MM.1S (cell line): ENCODE measurements around the gene SPATA25.

Source experiments
- DNase-seq: peaks from one replicate; pipeline ENCODE4 v3.0.0-alpha.2; 2015
- H2AFZ ChIP-seq: fragments of 300-600 bp; sonication (generic); 2 replicates; pipeline ENCODE4 v1.6.0; 2016; ENCODE audit warnings: antibody characterized with exemption, low read length
- H3F3A ChIP-seq: fragments of 300-600 bp; sonication (generic); 2 replicates; pipeline ENCODE4 v1.6.1; 2016; ENCODE audit warnings: mild to moderate bottlenecking, antibody characterized with exemption, low read length, moderate library complexity, mixed read lengths; ENCODE audit not compliant: insufficient read depth
- H3K27ac ChIP-seq: fragments of 300-600 bp; sonication (generic); 2 replicates; pipeline ENCODE4 v1.5.1; 2016; ENCODE audit warnings: mild to moderate bottlenecking, low read length
- H3K27me3 ChIP-seq: fragments of 300-600 bp; sonication (generic); replicated peaks from 2 replicates; pipeline ENCODE4 v1.6.0; 2016; ENCODE audit warnings: low read length; ENCODE audit not compliant: insufficient read depth
- H3K36me3 ChIP-seq: fragments of 300-600 bp; sonication (generic); replicated peaks from 2 replicates; pipeline ENCODE4 v1.6.1; 2016; ENCODE audit warnings: mild to moderate bottlenecking, low read length, mixed read lengths; ENCODE audit not compliant: insufficient read depth
- H3K4me1 ChIP-seq: fragments of 300-600 bp; sonication (generic); 2 replicates; pipeline ENCODE4 v1.6.1; 2016; ENCODE audit warnings: low read length, mixed read lengths
- H3K4me2 ChIP-seq: fragments of 300-600 bp; sonication (generic); 2 replicates; pipeline ENCODE4 v1.6.0; 2016; ENCODE audit warnings: low read depth, low read length
- H3K4me3 ChIP-seq: fragments of 300-600 bp; sonication (generic); 2 replicates; pipeline ENCODE4 v1.5.1; 2016; ENCODE audit warnings: low read length, mixed read lengths
- H3K79me2 ChIP-seq: fragments of 300-600 bp; sonication (generic); 2 replicates; pipeline ENCODE4 v1.6.1; 2016; ENCODE audit warnings: mixed run types, low read length, mixed read lengths
- H3K9ac ChIP-seq: fragments of 300-600 bp; sonication (generic); 2 replicates; pipeline ENCODE4 v1.6.1; 2016; ENCODE audit warnings: low read length, mixed read lengths
- H3K9me2 ChIP-seq: fragments of 300-600 bp; sonication (generic); replicated peaks from 2 replicates; pipeline ENCODE4 v1.6.1; 2016; ENCODE audit warnings: mild to moderate bottlenecking, low read length, mixed read lengths; ENCODE audit not compliant: insufficient read depth
- H3K9me3 ChIP-seq: fragments of 300-600 bp; sonication (generic); replicated peaks from 2 replicates; pipeline ENCODE4 v1.6.1; 2016; ENCODE audit warnings: mild to moderate bottlenecking, low read length, mixed read lengths; ENCODE audit not compliant: insufficient read depth
- H4K20me1 ChIP-seq: fragments of 300-600 bp; sonication (generic); 2 replicates; pipeline ENCODE4 v1.6.1; 2016; ENCODE audit warnings: mild to moderate bottlenecking, low read length, moderate library complexity, mixed read lengths; ENCODE audit not compliant: insufficient read depth
- CTCF ChIP-seq: fragments of 300-600 bp; sonication (generic); IDR thresholded peaks from 2 replicates; pipeline ENCODE4 v1.5.1; 2016; ENCODE audit warnings: antibody characterized with exemption, low read length, mixed read lengths
- EZH2 ChIP-seq: fragments of 300-600 bp; sonication (generic); optimal IDR thresholded peaks from 2 replicates; pipeline ENCODE3; 2017; ENCODE audit warnings: low read depth, mild to moderate bottlenecking, antibody characterized with exemption, low read length, mixed read lengths
- EZH2phosphoT487 ChIP-seq: fragments of 300-600 bp; sonication (generic); IDR thresholded peaks from 2 replicates; pipeline ENCODE4 v1.6.1; 2018; ENCODE audit warnings: antibody characterized with exemption, low read length

SPATA25 gene

GRCh38 chr20:45842169-45842812 lies 45.1 kb downstream of the SPATA25 start:
- H3K27ac ChIP-seq, result no peak overlapping the region
- H3K4me2 ChIP-seq, result no peak overlapping the region
- no peaks in the 10 kb centered on the region for H3K27me3 ChIP-seq
- no peak for TF ChIP-seq CTCF
- no peak for TF ChIP-seq EZH2
- TF ChIP-seq EZH2phosphoT487, result no peak
- no peak overlapping the region for H3K9ac ChIP-seq
- no peaks in the 10 kb centered on the region for H3K9me2 ChIP-seq
- no peak overlapping the region for H2AFZ ChIP-seq
- H3K9me3 ChIP-seq, result no peaks in the 10 kb centered on the region
- H3F3A ChIP-seq, result no peaks in the 10 kb centered on the region
- no peaks in the 10 kb centered on the region for H3K36me3 ChIP-seq
- H3K79me2 ChIP-seq, result no peaks in the 10 kb centered on the region
- no peaks in the 10 kb centered on the region for H3K4me1 ChIP-seq
- no peak for DNase-seq
- H3K4me3 ChIP-seq, result no peak overlapping the region
- no peaks in the 10 kb centered on the region for H4K20me1 ChIP-seq

DNA sequence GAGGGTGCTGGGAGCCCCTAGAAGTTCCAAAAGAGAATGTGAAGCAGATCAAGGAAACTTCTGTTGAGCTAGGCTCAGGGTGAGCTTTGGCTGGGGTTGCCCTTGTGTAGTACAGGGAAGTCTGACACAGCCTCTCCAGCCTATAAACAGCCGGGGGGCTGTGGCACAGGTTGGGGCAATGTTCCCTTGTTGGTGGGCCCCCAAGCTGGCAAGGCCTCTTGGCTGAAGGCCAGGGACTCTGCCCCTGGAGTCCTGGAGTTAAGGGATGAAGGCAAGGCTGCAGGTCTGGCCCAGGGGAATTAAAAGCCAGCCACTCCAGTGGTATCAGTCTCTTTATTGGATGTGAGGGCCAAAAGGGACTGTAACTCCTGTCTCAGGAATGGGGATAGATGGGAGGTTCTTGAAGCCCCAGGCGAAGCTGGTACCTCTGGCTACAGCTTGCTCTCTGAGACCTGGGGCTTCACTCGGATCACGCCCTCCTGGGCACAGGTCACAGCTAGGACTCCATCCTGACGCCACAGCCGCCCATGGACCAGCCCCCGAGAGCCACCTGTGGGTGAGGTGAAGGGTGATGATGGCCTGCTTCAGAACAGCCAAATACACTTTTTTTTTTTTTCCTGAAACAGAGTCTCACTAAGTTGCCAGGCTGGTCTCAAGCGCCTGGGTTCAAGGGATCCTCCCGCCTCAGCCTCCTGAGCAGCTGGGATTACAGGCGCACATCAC lies 45.9 kb downstream of the SPATA25 start:
- Histone ChIP-seq H3K9me3 (no peaks in the 10 kb centered on the region), H4K20me1 (no peaks in the 10 kb centered on the region), H3K4me2 (no peak overlapping the region), H3K4me3 (no peak overlapping the region), H3K36me3 (no peaks in the 10 kb centered on the region), H3K9me2 (no peaks in the 10 kb centered on the region), H3K27ac (no peak overlapping the region), H3K79me2 (no peaks in the 10 kb centered on the region), H3F3A (no peaks in the 10 kb centered on the region), H3K4me1 (no peaks in the 10 kb centered on the region), H2AFZ (no peak overlapping the region), H3K9ac (no peak overlapping the region), H3K27me3 (no peaks in the 10 kb centered on the region)
- TF ChIP-seq CTCF (no peak), EZH2 (no peak), EZH2phosphoT487 (no peak)
- DNase-seq, result no peak

GRCh38 chr20:45840700-45841198 lies 46.7 kb downstream of the SPATA25 start:
- Histone ChIP-seq H3K4me2 (no peak overlapping the region), H3F3A (no peaks in the 10 kb centered on the region), H3K79me2 (no peaks in the 10 kb centered on the region)

More at GRCh38 chr20:45840700-45841198, 46.7 kb downstream of the SPATA25 start:
- no peaks in the 10 kb centered on the region for H4K20me1 ChIP-seq
- no peak overlapping the region for H3K4me3 ChIP-seq
- H3K9me3 ChIP-seq, result no peaks in the 10 kb centered on the region
- H3K27ac ChIP-seq, result no peak overlapping the region
- no peaks in the 10 kb centered on the region for H3K4me1 ChIP-seq
- TF ChIP-seq EZH2 (no peak), EZH2phosphoT487 (no peak), CTCF (no peak)
- no peaks in the 10 kb centered on the region for H3K9me2 ChIP-seq
- H2AFZ ChIP-seq, result no peak overlapping the region
- no peak overlapping the region for H3K9ac ChIP-seq
- H3K36me3 ChIP-seq, result no peaks in the 10 kb centered on the region
- no peak for DNase-seq
- no peaks in the 10 kb centered on the region for H3K27me3 ChIP-seq
